PC-9 (cell line): ENCODE data around the gene STRN4.

Source experiments
- CTCF ChIP-seq: fragments of 200-600 bp; sonication (generic); conservative IDR thresholded peaks from 2 replicates; pipeline ENCODE4 v1.6.1; 2017; ENCODE audit warnings: mixed run types, antibody characterized with exemption, mild to moderate bottlenecking, moderate library complexity
- EZH2 ChIP-seq: fragments of 200-600 bp; sonication (generic); IDR thresholded peaks from 2 replicates; pipeline ENCODE4 v1.8.0; 2017; ENCODE audit warnings: antibody characterized with exemption, low read depth

- no peak for TF ChIP-seq CTCF
- TF ChIP-seq EZH2 = no peak
Observed at GRCh38 chr19:46722421-46723022, 23.7 kb downstream of the STRN4 start.
